Frontal cortex (tissue), 4 donors: ENCODE measurements around the gene SLC12A5. TPM values are rescaled to one million over a fixed set of nuclear protein-coding genes. Genes with fewer than 3 reads are reported as not detected.
A peak's percentile ranks its signal among the peaks of the same experiment; 100 is the strongest.

ENCODE experiments used
- DNase-seq, 2 donors: peaks; one replicate each; pipeline ENCODE4 v3.0.0; 2012; ENCODE audit warnings: low spot score in 2 of 2
- FAIRE-seq: peaks from 2 replicates; lab custom pipeline; 2012; peaks lifted over from hg19 to GRCh38; lab: Jason Lieb, UNC
- total RNA-seq: library from RNA; depleted of rRNA; stranded (reverse); fragments of >200 nt; gene quantifications from one replicate; pipeline ENCODE4 v1.2.3, GENCODE V29; 2014
- donor health status: control.
- donor health status: control.
- donor health status: control.

The SLC12A5 gene
- total RNA-seq, 1 donor from 2014 or later, result 18.8 TPM

GRCh38 chr20:46022411-46023147 is 6.4 kb upstream of the SLC12A5 start:
- FAIRE-seq (no peak), DNase-seq (peak in 1 of 2 donors; percentile 70)

- DNase-seq (no peak), FAIRE-seq (no peak)
Measured at GRCh38 chr20:46023148-46023484, 5.9 kb upstream of the SLC12A5 start.

GRCh38 chr20:46023999-46024398 is 5.0 kb upstream of the SLC12A5 start:
- FAIRE-seq (no peak), DNase-seq (no peak)

GRCh38 chr20:46025376-46025783 is 3.6 kb upstream of the SLC12A5 start:
- FAIRE-seq (no peak), DNase-seq (no peak)

- no peak for DNase-seq
Measured at GRCh38 chr20:46027245-46027853, 1.7 kb upstream of the SLC12A5 start.

GRCh38 chr20:46028110-46028509 is 905 bp upstream of the SLC12A5 start:
- DNase-seq (no peak), FAIRE-seq (no peak)

More at GRCh38 chr20:46027245-46027853, 1.7 kb upstream of the SLC12A5 start:
- no peak for FAIRE-seq

GRCh38 chr20:46030284-46031013 is 1.4 kb downstream of the SLC12A5 start:
- FAIRE-seq, result no peak
- no peak for DNase-seq

GRCh38 chr20:46031014-46031569 is 2.1 kb downstream of the SLC12A5 start:
- no peak for DNase-seq
- no peak for FAIRE-seq

GRCh38 chr20:46031701-46032254 is 2.8 kb downstream of the SLC12A5 start:
- DNase-seq (peak in 1 of 2 donors; percentile 50), FAIRE-seq (no peak)

- no peak for DNase-seq
- FAIRE-seq, result no peak
Measured at GRCh38 chr20:46034039-46034438, 5.0 kb downstream of the SLC12A5 start.

- FAIRE-seq (no peak), DNase-seq (no peak)
Measured at GRCh38 chr20:46035253-46035652, 6.2 kb downstream of the SLC12A5 start.

GRCh38 chr20:46035713-46036112 is 6.7 kb downstream of the SLC12A5 start:
- DNase-seq, result no peak
- FAIRE-seq, result no peak

GRCh38 chr20:46036370-46036769 is 7.4 kb downstream of the SLC12A5 start:
- FAIRE-seq (no peak), DNase-seq (no peak)

GRCh38 chr20:46037036-46037435 is 8.0 kb downstream of the SLC12A5 start:
- FAIRE-seq, result no peak
- no peak for DNase-seq

- FAIRE-seq (no peak), DNase-seq (no peak)
Measured at GRCh38 chr20:46040902-46041535, 12.0 kb downstream of the SLC12A5 start.

- FAIRE-seq, result no peak
- DNase-seq, result no peak
Measured at GRCh38 chr20:46043556-46043955, 14.5 kb downstream of the SLC12A5 start.

- no peak for FAIRE-seq
- no peak for DNase-seq
Measured at GRCh38 chr20:46044896-46045295, 15.9 kb downstream of the SLC12A5 start.

GRCh38 chr20:46046588-46047310 is 17.7 kb downstream of the SLC12A5 start:
- DNase-seq, result no peak

GRCh38 chr20:46047821-46048220 is 18.8 kb downstream of the SLC12A5 start:
- FAIRE-seq (no peak), DNase-seq (no peak)

More at GRCh38 chr20:46046588-46047310, 17.7 kb downstream of the SLC12A5 start:
- no peak for FAIRE-seq
